DOHH2 (cell line): ENCODE results near the gene TNFRSF25.
"Not testable (repeated sequence)": the region's sequence is repeated elsewhere in the genome, so short reads cannot be mapped to it uniquely, and the experiment has no call there.

Source experiments
- EZH2phosphoT487 ChIP-seq: fragments of 200-600 bp; sonication (generic); IDR thresholded peaks from 2 replicates; pipeline ENCODE4 v1.6.1; 2017; ENCODE audit warnings: borderline replicate concordance, mild to moderate bottlenecking, antibody characterized with exemption, low read length, moderate library complexity, mixed read lengths
- TF ChIP-seq, protein P1 (sequence below): fragments of 200-600 bp; sonication (generic); IDR thresholded peaks from one replicate; pipeline ENCODE4 v1.5.1; 2014; ENCODE audit warnings: antibody characterized with exemption, mild to moderate bottlenecking, low read depth, low read length; ENCODE audit not compliant: poor library complexity, severe bottlenecking

DNA sequence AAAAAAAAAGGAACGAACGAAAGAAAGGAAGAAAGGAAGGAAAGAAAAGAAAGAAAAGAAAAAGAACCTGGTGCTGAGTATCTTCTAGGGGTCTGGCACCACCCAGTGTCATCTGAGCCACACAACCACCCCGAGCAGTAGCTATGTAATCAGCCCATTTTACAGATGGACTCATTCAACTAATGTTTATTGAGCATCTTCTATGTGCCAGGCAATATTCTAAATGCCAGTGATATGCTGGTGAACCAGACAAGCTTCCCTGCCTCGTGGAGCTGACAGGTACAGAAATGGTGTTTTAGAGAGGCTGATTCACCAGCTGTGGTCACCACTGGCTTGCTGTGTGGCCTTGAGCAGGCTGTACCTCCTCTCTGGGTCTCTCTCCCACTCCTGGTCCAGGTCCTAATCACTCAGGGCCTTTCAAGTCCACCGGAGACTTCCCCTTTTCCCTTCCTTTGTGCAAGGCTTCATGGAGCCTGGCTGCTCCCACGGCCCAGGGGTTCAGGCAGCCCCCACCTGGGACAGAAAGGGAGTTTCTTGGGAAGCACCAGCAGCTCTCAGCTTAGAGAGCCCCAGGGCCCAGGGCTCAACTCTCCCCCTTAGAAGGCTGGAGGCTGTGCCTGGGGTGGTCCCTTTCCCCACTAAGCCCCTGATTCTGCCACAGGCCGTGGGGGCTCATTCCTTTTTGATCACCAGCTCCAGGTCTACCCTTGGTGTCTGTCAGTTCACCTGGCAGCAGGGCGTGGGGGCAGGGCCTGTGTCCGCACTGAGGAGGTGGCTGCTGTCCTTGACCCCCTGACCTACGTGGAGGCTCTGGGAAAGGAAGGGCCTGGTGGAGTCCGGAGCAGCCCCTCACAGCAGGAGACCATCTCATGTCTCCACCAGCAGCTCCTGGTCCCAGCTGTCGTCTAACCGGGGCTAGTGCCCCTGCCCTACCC lies 34.1 kb downstream of the TNFRSF25 start:
- TF ChIP-seq, protein P1, sequence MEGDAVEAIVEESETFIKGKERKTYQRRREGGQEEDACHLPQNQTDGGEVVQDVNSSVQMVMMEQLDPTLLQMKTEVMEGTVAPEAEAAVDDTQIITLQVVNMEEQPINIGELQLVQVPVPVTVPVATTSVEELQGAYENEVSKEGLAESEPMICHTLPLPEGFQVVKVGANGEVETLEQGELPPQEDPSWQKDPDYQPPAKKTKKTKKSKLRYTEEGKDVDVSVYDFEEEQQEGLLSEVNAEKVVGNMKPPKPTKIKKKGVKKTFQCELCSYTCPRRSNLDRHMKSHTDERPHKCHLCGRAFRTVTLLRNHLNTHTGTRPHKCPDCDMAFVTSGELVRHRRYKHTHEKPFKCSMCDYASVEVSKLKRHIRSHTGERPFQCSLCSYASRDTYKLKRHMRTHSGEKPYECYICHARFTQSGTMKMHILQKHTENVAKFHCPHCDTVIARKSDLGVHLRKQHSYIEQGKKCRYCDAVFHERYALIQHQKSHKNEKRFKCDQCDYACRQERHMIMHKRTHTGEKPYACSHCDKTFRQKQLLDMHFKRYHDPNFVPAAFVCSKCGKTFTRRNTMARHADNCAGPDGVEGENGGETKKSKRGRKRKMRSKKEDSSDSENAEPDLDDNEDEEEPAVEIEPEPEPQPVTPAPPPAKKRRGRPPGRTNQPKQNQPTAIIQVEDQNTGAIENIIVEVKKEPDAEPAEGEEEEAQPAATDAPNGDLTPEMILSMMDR, result not testable (repeated sequence)
- not testable (repeated sequence) for TF ChIP-seq EZH2phosphoT487
